NCI-H2227 (cell line): Measurements from ENCODE around the gene PAQR4.

Experiments
- DNase-seq: peaks from one replicate; lab custom pipeline; 2025; ENCODE audit not compliant: unreplicated experiment; lab: John Stamatoyannopoulos, UW

Gene PAQR4

DNA sequence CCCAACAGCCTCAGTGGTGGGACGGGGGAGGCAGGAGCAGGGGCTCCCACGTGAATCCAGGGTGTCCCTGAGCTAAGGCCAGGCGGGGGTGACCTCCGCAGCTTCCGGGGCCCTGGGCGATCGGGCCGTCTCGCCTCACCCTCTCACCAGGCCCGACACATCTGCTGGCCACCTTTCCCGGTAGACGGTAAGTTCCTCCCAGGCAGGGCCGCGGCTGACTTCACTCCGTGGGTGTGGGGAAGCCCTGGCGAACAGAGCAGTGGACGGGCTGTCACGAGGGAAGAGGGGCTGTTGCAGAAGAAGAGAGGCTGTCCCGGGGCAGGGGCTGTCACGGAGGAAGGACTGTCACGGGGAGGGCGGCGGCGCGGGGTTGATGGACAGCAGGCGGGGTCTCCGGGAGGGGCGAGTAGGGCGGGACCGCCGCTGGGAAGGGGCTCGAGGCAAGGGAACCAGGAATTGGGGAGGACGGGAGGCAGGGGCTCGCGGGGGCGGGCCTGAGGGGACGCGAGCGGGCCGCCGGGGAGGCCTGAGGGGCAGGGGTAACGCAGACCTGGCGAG, 10.6 kb downstream of the PAQR4 start:
- DNase-seq: peak; percentile 48

GRCh38 chr16:2980227-2981176, 11.4 kb downstream of the PAQR4 start, which contains the start of gene PKMYT1:
PKMYT1 (minus strand) TSS chr16:2980446; CDS start chr16:2979657, 789 bp downstream.
- peak; percentile 94 for DNase-seq

GRCh38 chr16:2981177-2981898, 12.2 kb downstream of the PAQR4 start:
- DNase-seq: no peak

GRCh38 chr16:2981899-2982250, 12.7 kb downstream of the PAQR4 start:
- DNase-seq: no peak

GRCh38 chr16:2982402-2982801, 13.3 kb downstream of the PAQR4 start:
- no peak for DNase-seq

DNA sequence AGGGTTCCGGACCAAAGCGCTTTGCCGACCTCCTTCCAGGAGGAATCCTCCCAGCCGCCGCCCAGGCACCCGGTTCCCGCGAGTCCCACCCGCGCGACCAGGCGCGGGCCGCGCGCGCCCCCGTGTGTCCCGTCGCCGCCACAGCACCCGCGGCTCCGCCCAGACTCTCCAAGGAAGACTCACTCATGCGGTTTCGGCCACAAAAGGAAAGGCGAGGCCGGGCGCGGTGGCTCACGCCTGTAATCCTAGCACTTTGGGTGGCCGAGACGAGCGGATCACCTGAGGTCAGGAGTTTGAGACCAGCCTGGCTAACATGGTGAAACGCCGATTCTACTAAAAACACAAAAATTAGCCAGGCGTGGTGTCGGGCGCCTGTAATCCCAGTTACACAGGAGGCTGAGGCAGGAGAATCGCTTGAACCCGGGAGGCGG, 14.6 kb downstream of the PAQR4 start:
- peak; percentile 88 for DNase-seq

DNA sequence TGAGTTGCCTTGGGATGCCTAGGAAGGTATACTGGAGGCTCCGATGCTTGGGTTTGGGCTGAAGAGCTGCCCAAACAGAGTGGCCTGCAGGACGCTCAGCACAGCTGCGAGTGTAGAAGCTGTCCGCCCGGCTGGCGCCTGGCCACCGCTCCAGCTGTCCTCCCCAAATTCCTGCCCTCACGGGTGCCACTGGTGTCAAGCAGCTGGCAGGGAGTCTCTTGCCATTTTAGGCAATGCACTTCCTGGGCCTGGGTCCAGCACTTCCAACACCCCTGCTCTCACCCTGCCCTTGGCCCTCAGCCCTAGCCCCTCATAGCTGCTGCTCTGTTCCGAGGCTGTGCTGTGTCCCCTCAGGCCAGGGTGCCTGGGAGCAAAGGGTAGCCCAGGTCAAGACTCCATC, 16.3 kb downstream of the PAQR4 start:
- DNase-seq: no peak

- no peak for DNase-seq
These were observed 16.8 kb downstream of the PAQR4 start for GRCh38 chr16:2985893-2986355.

DNA sequence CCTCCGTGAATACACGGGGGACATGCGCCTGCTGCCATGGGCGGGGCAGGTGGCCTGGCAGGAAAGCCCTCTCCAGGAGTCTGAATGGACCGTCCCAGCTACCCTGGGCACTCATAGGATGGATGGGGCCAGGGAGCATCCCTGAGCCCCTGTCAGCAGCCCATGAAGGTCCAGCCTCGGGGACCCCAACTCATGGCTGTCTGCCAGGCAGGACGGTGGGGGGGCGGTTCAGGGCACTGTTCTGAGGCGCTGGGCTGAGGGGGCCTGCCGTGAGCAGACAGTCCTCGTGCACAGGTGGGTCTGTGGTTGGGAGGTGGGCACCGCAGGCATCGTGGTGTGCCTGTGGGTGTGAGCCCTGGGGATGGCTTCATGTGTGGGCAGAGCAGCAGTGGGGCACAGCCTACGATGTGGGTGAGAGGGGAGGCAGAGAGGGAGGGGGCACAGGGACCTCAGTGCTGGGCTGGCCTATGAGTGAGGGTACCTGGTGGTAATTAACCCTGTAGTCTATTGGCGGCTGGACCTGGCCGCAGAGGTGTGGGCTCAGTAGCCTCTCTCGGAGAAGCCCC, 17.6 kb downstream of the PAQR4 start:
- no peak for DNase-seq

DNA sequence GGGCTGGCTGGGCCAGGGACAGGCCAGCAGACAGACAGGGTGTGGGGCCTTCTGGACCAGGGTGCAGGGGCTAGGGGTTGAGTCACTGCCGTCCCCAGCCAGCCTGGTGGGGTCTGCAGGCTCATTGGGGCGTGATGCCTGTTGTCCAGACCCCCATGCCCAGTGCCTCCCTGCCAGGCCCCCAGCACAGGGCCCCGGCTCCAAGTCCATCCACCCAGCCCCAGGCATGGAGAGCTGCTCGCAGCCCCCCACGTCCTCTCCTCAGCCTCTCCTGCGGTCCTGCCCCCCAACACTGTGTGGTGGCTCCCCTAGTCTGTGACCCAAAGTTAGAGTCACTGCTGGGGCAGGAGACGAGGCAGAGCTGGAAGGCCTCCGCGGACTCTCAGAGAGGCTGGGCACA, 18.1 kb downstream of the PAQR4 start:
- DNase-seq: no peak

DNA sequence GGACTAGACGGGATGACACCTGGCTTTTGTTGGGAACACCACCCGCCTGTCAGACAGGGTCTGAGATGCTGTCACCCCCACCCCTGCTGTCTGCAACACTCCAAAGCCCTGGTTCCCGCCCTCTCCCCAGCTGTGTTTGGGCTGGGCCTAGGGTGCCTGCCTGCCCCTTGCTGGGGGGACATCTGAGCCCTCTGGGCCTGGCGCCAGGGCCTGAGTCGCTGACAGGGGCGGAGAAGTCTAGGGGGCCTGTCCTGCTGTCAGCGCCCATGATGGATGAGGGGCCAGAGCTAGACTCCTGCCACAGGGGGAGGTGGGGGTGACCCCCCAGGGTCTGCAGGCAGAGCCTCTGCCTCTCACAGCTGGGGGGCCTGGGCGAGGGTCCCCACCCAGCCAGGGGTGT, 18.7 kb downstream of the PAQR4 start:
- DNase-seq: no peak

GRCh38 chr16:2988590-2989099, 19.5 kb downstream of the PAQR4 start:
- no peak for DNase-seq

GRCh38 chr16:2990891-2991290, 21.7 kb downstream of the PAQR4 start:
- no peak for DNase-seq

DNA sequence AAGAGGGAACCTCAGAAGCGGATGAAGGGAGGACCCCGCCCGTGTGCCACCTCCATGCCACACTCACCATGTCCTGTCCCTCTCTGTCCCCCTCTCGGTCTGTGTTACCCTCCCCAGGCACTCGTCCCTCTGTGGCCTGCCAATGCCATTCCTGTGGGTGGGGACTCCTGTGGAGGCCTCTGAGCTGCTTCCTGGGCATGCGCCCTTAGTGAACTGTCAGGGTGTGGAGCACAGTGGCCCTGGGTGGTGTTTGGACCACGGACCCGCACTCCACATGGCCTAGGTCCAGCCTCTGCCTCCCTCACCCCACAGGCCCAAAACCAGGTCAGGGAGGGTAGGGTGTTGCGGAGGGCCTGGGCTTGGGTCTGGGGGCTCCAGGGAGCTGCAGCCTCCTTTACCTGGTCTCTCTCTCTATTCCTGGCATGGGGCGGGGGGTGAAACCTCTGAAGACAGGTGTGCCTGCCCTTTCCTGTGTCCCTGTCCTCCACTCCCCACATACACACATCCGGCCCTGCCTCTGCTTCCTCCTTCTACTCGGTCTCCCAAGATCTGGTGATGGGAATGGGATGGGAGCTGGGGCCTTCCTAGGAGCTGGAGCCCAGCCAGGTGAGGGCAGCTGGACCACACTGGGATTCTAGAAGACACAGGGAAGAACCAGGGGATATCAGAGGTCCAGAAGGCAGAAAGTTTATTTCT, 22.6 kb downstream of the PAQR4 start:
- no peak for DNase-seq

DNA sequence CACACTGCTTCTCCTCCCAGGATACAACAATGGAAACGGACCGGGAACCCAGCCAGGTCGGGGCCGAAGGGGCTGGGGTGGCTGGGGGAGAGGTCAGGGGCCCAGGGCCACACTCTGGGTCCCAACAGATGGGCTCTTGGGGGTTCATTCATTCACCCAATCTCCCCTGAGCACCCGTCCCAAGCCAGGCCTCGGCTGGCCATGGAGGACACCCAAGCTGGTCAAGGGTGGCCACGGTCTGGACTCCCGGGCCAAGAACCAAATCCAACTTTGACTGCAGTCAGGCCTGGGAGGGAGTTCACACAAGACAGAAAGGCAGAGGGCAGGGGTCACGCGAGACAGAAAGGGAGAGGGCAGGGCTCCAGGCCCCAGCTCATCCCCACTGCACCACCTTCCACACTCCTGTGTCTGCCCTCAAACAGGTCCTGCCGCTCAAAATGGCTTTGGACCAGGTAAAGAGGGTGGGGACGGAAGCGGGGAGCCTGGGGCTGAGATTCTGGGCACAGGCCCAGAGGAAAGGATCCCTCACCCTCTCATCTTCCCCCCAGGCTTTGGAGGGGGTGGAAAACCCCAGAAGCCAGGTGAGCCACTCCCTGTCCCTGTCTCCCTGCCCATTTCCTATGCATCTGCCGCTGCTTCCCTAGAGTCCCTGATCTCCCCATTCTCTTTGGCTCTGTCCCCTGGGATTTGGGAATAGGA, 23.4 kb downstream of the PAQR4 start:
- no peak for DNase-seq

GRCh38 chr16:2996298-2996697, 27.1 kb downstream of the PAQR4 start:
- DNase-seq: no peak

DNA sequence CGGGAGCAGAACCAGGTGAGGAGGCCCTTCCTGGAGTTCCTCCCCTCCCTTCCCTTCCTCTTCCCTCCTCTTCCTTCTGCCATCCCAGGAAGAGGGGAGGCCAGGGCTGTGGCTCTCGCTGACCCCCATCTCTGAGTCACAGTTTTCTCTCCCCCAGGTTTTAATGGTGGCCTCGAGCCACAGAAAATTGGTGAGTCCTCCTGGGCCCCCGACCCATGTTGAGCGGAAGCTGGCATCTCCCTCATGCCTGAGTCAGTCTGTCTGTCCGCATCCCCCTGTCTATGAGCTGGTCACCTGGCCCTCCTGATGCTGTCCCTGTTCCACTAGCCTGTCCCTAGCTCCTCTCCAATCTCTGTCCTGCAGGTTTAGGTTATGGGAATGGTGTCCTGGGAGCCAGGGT, 30.8 kb downstream of the PAQR4 start:
- DNase-seq: no peak

GRCh38 chr16:3000540-3000939, 31.4 kb downstream of the PAQR4 start:
- DNase-seq: no peak

- DNase-seq: no peak
These were observed 32.2 kb downstream of the PAQR4 start for GRCh38 chr16:3001316-3001715.
